ENCODE results near the gene TMSB4X.

TMSB4X gene

DNA sequence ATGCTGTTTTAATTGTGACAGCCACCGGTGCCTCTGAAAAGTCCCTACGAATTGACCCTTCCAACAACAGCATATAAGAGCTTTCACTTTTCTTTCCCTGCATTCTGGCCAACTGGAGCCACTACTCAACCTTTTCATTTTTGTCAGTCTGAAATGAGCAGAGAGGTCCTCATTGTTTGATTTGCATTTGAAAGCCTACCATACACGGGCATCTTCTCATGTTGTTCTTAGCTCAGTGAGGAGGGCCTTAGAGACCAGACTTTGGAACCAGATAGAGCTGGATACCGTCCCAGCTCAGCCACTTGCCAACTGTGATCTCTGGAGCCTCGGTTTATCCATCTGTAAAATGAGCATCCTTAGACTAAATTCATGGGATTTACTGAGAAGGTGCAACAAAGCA is 16.9 kb upstream of the TMSB4X start:
- TF ChIP-seq, protein P1, sequence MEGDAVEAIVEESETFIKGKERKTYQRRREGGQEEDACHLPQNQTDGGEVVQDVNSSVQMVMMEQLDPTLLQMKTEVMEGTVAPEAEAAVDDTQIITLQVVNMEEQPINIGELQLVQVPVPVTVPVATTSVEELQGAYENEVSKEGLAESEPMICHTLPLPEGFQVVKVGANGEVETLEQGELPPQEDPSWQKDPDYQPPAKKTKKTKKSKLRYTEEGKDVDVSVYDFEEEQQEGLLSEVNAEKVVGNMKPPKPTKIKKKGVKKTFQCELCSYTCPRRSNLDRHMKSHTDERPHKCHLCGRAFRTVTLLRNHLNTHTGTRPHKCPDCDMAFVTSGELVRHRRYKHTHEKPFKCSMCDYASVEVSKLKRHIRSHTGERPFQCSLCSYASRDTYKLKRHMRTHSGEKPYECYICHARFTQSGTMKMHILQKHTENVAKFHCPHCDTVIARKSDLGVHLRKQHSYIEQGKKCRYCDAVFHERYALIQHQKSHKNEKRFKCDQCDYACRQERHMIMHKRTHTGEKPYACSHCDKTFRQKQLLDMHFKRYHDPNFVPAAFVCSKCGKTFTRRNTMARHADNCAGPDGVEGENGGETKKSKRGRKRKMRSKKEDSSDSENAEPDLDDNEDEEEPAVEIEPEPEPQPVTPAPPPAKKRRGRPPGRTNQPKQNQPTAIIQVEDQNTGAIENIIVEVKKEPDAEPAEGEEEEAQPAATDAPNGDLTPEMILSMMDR (IDR thresholded peaks at IDR 0.05): no peak

DNA sequence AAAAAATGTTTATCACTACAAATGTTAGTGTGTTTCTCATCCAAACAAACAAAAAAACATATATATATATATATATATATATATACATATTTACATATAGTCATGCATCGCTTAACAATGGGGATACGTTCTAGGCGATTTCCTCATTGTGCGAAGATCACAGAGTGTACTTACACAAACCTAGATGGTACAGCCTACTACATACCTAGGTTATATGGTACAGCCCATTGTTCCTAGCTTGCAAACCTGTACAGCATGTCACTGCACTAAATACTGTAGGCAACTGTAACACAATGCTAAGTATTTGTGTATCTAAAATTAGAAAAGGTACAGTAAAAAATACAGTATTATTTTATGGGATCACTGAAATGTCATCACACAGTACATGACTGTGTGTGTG is 16.4 kb upstream of the TMSB4X start:
- TF ChIP-seq, protein P1 (IDR thresholded peaks at IDR 0.05): no peak

DNA sequence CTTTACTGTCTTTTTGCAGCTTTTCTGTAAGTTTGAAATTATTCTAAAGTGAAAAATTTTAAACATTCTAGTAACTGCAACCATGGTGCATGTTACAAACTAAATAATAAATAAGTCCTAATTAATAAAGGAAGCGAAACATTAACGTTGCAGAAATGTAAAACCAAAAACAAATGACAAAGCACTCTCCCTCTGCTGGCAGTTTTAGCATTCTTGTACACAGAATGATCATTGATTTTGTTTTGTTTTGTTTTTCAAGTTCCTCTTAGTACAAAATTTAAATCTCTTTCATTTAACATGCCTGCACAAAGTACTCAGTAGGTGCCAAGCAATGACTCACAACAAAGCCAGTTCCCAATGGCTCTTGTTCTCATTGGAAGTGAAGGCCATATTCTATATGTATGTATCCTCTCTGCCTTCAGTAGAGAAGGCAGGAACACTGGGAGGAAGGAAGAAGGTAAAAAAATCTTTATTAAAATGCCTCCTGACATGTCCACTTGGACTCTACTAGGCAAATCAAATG is 13.7 kb upstream of the TMSB4X start:
- TF ChIP-seq, protein P1 (IDR thresholded peaks at IDR 0.05): no peak

DNA sequence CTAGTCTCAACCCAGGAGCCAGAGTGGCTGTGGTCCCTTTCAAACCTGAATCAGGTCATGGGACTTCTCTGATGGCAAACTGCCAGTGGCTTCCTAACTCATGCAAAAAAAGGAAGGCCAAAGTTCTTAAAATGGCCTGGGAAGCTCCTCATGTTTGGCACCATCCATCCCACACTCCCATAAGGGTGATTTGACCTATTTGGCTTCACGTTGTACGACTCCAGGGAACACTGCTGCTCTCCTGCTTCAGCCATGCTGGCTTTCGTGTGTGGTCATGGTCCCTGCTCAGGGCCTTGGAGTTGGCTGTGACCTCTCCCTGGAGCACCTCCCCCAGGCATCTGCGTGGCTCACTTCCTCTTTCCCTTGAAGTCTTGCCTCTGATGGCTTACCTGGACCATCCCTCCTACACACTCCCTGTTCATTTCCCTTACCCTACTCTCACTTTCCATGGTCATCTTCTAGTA is 12.8 kb upstream of the TMSB4X start:
- TF ChIP-seq, protein P1 (IDR thresholded peaks at IDR 0.05): no peak

DNA sequence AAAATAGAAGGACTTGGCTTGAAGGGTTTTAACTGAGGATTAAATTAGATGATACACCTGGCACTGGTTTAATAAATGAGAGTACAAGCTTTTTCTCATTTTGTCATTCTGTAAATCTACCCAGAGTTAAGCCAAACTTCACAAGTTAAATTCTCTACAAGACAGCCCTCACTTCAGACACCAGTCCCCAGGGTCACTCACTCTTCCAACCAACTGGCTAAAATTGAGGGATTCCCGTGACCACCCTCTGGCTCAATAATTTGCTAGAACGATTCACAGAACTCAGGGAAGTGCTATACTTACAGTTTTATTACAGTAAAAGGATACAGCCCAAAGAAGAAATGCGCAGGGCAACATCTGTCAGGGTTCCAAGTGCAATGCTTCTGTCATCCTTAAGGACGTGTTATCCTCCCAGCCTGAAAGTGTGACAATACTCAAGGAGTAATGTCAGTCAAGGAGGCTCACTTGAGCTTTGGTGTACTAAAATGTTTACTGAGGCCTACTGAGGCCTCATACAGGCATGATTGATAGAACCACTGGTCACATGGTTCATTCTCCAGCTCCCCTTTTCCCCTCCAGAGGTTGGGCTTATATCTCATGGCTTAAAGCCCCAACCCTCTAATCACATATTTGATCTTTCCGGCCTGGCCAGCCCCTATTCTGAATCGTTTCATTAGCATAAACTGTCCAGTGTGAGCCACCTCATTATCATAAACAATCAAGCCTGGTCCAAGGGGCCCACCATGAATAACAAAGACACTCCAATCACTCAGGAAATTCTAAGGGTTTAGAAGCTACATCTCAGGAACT is 9.6 kb upstream of the TMSB4X start:
- TF ChIP-seq, protein P1 (IDR thresholded peaks at IDR 0.05): no peak

DNA sequence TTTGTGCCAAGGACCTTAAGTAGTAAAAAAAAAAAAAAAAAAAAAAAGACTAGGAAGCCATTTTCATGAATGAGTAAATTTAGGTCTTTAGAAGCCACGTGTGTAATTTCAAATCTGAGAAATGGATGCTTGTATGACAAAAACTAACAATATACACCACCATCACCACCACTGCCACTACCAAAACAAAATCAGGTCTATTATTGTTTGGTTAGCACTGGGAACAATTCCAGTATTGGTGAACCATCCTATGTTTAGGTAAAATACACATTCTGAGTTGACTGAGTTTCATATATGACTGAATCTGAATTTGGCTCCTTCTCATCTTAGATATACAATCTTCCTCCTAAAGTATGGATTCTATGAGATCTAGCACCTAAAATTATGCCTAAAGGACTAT is 8.8 kb upstream of the TMSB4X start:
- TF ChIP-seq, protein P1 (IDR thresholded peaks at IDR 0.05): no peak

DNA sequence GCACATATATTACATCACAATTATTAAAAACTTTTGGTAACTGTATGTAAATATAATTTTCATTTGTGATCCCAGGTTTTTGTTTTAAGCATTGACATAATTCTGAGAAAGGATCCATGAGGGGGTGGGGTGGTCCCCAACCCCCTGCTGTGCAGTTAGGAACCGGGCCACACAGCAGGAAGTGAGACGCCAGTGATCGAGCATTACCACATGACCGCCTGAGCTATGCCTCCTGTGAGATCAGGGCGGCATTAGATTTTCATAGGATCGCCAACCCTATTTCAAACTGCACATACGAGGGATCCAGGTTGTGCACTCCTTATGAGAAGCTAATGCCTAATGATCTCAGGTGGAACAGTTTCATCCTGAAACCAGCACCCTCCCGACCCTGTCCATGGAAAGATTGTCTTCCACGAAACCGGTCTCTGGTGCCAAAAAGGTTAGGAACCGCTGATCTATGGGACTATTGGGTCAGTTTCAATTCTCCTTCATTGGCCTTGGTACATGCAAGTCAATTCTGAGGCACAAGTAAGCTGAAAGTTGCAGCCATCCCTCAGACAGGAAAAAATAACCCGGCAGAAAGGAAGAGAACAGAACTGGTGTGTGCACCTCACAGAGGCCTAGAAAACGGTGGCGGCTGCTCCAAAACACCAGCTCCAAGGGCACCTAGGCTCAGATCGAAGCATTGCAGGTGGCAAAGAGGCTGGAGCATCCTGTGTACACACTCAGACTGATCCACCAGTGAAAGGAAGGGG is 7.0 kb upstream of the TMSB4X start:
- TF ChIP-seq, protein P1 (IDR thresholded peaks at IDR 0.05): no peak
